PC-3 (cell line): ENCODE measurements around the gene AHCYL2. TPM values are rescaled to one million over a fixed set of nuclear protein-coding genes. Genes with fewer than 3 reads are reported as not detected.
"Not testable (repeated sequence)": the region's sequence is repeated elsewhere in the genome, so short reads cannot be mapped to it uniquely, and the experiment has no call there.

Experiments
- ATAC-seq: fragments of 200-7000 bp; cut with Tn5 transposase; 2 replicates; pipeline ENCODE4 v1.9.1; 2020; ENCODE audit warnings: mild to moderate bottlenecking, moderate library complexity
- BruUV-seq: library from RNA; stranded (reverse); fragments of 400-500 nt; replicated peaks from 2 replicates; lab custom pipeline; 2021; lab: Mats Ljungman, UMichigan
- CTCF ChIA-PET: fragments of 300-600 bp; sonication (Branson Sonifier 250); formaldehyde crosslinking; loops from one replicate; lab custom pipeline; 2022; ENCODE audit warnings: antibody characterized with exemption; lab: Charles Lee
- POLR2A ChIA-PET: fragments of 300-600 bp; sonication (Branson Sonifier 250); formaldehyde crosslinking; loops from one replicate; lab custom pipeline; 2022; ENCODE audit warnings: antibody characterized with exemption; ENCODE audit not compliant: unreplicated experiment; lab: Charles Lee
- DNase-seq: peaks from one replicate; pipeline ENCODE4 v3.0.0-alpha.2; 2015
- H2AFZ ChIP-seq: fragments of 300-600 bp; sonication (generic); 2 replicates; pipeline ENCODE4 v1.6.0; 2016; ENCODE audit warnings: antibody characterized with exemption, low read length
- H3F3A ChIP-seq: fragments of 300-600 bp; sonication (generic); one replicate; pipeline ENCODE4 v1.6.0; 2017; ENCODE audit warnings: antibody characterized with exemption, low read length, control low read depth, mild to moderate bottlenecking; ENCODE audit not compliant: unreplicated experiment
- H3K27ac ChIP-seq: fragments of 300-600 bp; sonication (generic); 2 replicates; pipeline ENCODE4 v1.5.1; 2016; ENCODE audit warnings: mild to moderate bottlenecking, low read length
- H3K27me3 ChIP-seq: fragments of 300-600 bp; sonication (generic); 2 replicates; pipeline ENCODE4 v1.6.1; 2016; ENCODE audit warnings: low read length, mixed read lengths
- H3K36me3 ChIP-seq: fragments of 300-600 bp; sonication (generic); 2 replicates; pipeline ENCODE4 v1.6.1; 2016; ENCODE audit warnings: low read depth, mixed run types, low read length, mixed read lengths
- H3K4me1 ChIP-seq: fragments of 300-600 bp; sonication (generic); 2 replicates; pipeline ENCODE4 v1.5.1; 2016; ENCODE audit warnings: low read length; ENCODE audit not compliant: insufficient read depth
- H3K4me2 ChIP-seq: fragments of 300-600 bp; sonication (generic); 2 replicates; pipeline ENCODE4 v1.6.0; 2016; ENCODE audit warnings: low read length
- H3K4me3 ChIP-seq: fragments of 300-600 bp; sonication (generic); 2 replicates; pipeline ENCODE4 v1.5.1; 2016; ENCODE audit warnings: mild to moderate bottlenecking, low read length, mixed read lengths
- H3K79me2 ChIP-seq: fragments of 300-600 bp; sonication (generic); 2 replicates; pipeline ENCODE4 v1.6.1; 2017; ENCODE audit warnings: low read length, mixed read lengths
- H3K9ac ChIP-seq: fragments of 300-600 bp; sonication (generic); 2 replicates; pipeline ENCODE4 v1.6.0; 2016; ENCODE audit warnings: mild to moderate bottlenecking, low read length
- H3K9me2 ChIP-seq: fragments of 300-600 bp; sonication (generic); replicated peaks from 2 replicates; pipeline ENCODE4 v1.6.1; 2016; ENCODE audit warnings: mixed run types, low read length, mixed read lengths
- H3K9me3 ChIP-seq: fragments of 300-600 bp; sonication (generic); 2 replicates; pipeline ENCODE4 v1.6.1; 2016; ENCODE audit warnings: low read length, mixed read lengths
- H4K20me1 ChIP-seq: fragments of 300-600 bp; sonication (generic); 2 replicates; pipeline ENCODE4 v1.6.1; 2016; ENCODE audit warnings: low read length, mixed read lengths
- EZH2 ChIP-seq: fragments of 300-600 bp; sonication (generic); IDR thresholded peaks from one replicate; pipeline ENCODE4 v1.6.1; 2017; ENCODE audit warnings: antibody characterized with exemption, mild to moderate bottlenecking, low read length; ENCODE audit not compliant: unreplicated experiment
- EZH2phosphoT487 ChIP-seq: fragments of 300-600 bp; sonication (generic); IDR thresholded peaks from 2 replicates; pipeline ENCODE4 v1.6.1; 2018; ENCODE audit warnings: mild to moderate bottlenecking, antibody characterized with exemption, low read length, borderline replicate concordance
- intact Hi-C: fragments of 100-400 bp; cut with micrococcal nuclease; formaldehyde crosslinking; loops from 2 replicates; pipeline ENCODE4 v1.9.0; 2023
- total RNA-seq: library from RNA; depleted of rRNA; stranded (reverse); fragments of >200 nt; gene quantifications from 2 replicates; pipeline ENCODE4 v1.2.3, GENCODE V29; 2014
- TF ChIP-seq, protein P1 (sequence below): fragments of 300-600 bp; sonication (generic); conservative IDR thresholded peaks from 2 replicates; pipeline ENCODE4 v1.5.1; 2017; ENCODE audit warnings: antibody characterized with exemption, low read depth, mild to moderate bottlenecking, low read length

AHCYL2 gene
- total RNA-seq, 1 experiment from 2014 or later = 9.2 TPM

DNA sequence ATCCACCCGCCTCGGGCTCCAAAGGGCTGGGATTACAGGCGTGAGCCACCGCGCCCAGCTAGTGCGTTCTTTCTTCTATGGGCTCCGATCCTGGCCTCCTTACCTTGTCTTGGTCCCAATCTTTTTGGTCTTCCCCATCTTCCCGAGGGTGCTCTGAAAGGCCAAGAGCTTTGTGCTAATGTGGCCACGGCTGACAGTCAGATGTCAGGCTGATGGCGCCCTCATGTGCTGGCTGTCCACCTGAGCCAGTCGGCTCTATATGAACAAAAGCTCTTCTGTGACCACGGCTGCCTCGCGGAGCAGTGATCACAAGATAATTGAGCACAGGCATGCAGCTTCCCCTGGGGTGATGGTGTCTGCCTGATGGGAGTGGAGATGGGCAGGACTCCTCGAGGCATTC is 11.0 kb upstream of the AHCYL2 start:
- H3K4me2 ChIP-seq = no peak overlapping the region
- TF ChIP-seq, protein P1, sequence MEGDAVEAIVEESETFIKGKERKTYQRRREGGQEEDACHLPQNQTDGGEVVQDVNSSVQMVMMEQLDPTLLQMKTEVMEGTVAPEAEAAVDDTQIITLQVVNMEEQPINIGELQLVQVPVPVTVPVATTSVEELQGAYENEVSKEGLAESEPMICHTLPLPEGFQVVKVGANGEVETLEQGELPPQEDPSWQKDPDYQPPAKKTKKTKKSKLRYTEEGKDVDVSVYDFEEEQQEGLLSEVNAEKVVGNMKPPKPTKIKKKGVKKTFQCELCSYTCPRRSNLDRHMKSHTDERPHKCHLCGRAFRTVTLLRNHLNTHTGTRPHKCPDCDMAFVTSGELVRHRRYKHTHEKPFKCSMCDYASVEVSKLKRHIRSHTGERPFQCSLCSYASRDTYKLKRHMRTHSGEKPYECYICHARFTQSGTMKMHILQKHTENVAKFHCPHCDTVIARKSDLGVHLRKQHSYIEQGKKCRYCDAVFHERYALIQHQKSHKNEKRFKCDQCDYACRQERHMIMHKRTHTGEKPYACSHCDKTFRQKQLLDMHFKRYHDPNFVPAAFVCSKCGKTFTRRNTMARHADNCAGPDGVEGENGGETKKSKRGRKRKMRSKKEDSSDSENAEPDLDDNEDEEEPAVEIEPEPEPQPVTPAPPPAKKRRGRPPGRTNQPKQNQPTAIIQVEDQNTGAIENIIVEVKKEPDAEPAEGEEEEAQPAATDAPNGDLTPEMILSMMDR = peak; percentile 27; the same call in 1 of the 2 replicates
- no peak for TF ChIP-seq EZH2
- TF ChIP-seq EZH2phosphoT487 = no peak
- no peak overlapping the region for H3K9ac ChIP-seq
- BruUV-seq = no TSS peak
- no peak overlapping the region for H3K27ac ChIP-seq
- ChIA-PET CTCF (interaction anchor here (1.3 kb wide), 1 partner anchor 50 kb away, joined by 13 read pairs; no protein-coding TSS in a partner anchor), POLR2A (no interaction called here)
- no peak overlapping the region for H3K4me3 ChIP-seq
- DNase-seq (peak; percentile 30), ATAC-seq (no peak)
- no peaks in the 10 kb centered on the region for H3K79me2 ChIP-seq
- no peaks in the 10 kb centered on the region for H3K36me3 ChIP-seq
- no peaks in the 10 kb centered on the region for H4K20me1 ChIP-seq
- H3K9me3 ChIP-seq = no peaks in the 10 kb centered on the region
- no peak overlapping the region for H2AFZ ChIP-seq
- no peaks in the 10 kb centered on the region for H3K27me3 ChIP-seq
- H3F3A ChIP-seq = no peaks in the 10 kb centered on the region
- H3K4me1 ChIP-seq = peaks cover 5% of the 10 kb centered on the region; the same call in 1 of the 2 replicates
- intact Hi-C loops = no loop called here
- H3K9me2 ChIP-seq = no peaks in the 10 kb centered on the region

DNA sequence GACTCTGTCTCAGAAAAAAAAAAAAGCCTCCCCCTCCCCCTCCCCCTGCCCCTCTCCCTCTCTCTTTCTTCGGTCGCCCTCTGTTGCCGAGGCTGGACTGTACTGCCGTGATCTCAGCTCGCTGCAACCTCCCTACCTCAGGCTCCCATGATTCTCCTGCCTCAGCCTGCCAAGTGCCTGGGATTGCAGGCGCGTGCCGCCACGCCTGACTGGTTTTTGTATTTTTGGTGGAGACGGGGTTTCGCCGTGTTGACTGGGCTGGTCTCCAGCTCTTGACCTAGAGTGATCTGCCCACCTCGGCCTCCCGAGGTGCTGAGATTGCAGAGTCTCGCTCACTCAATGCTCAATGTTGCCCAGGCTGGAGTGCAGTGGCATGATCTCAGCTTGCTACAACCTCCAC is 9.1 kb upstream of the AHCYL2 start:
- H3K4me3 ChIP-seq, H3K27me3 ChIP-seq, H3F3A ChIP-seq, H3K4me1 ChIP-seq, H3K79me2 ChIP-seq, H3K27ac ChIP-seq, H3K4me2 ChIP-seq, CTCF ChIA-PET, H3K36me3 ChIP-seq, DNase-seq, ATAC-seq, H2AFZ ChIP-seq, H3K9me3 ChIP-seq, H3K9me2 ChIP-seq, BruUV-seq, H4K20me1 ChIP-seq, H3K9ac ChIP-seq, POLR2A ChIA-PET: not testable (repeated sequence)
- intact Hi-C loops = loop anchor here (5.0 kb wide), 1 partner anchor 422 kb away; no protein-coding TSS in a partner anchor

DNA sequence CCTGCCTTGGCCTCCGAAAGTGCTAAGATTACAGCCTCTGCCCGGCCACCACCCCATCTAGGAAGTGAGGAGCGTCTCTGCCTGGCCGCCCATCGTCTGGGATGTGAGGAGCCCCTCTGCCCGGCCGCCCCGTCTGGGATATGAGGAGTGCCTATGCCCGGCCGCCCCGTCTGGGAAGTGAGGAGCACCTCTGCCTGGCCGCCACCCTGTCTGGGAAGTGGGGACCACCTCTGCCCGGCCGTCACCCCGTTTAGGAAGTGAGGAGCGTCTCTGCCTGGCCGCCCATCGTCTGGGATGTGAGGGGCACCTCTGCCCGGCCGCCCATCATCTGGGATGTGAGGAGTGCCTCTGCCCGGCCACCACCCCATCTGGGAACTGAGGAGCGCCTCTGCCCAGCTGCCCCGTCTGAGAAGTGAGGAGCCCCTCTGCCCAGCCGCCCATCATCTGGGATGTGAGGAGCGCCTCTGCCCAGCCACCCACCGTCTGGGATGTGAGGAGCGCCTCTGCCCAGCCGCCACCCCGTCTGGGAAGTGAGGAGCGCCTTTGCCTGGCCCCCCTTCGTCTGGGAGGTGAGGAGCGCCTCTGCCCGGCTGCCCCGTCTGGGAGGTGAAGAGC is 8.6 kb upstream of the AHCYL2 start:
- H3K79me2 ChIP-seq, H3K9me3 ChIP-seq, H2AFZ ChIP-seq, H4K20me1 ChIP-seq, H3K27me3 ChIP-seq, H3F3A ChIP-seq, H3K4me3 ChIP-seq, H3K4me1 ChIP-seq, CTCF ChIA-PET, H3K9me2 ChIP-seq, POLR2A ChIA-PET, DNase-seq, H3K27ac ChIP-seq, H3K9ac ChIP-seq, ATAC-seq, H3K36me3 ChIP-seq, BruUV-seq, H3K4me2 ChIP-seq: not testable (repeated sequence)
- intact Hi-C loops = loop anchor here (5.0 kb wide), 1 partner anchor 421 kb away; no protein-coding TSS in a partner anchor

DNA sequence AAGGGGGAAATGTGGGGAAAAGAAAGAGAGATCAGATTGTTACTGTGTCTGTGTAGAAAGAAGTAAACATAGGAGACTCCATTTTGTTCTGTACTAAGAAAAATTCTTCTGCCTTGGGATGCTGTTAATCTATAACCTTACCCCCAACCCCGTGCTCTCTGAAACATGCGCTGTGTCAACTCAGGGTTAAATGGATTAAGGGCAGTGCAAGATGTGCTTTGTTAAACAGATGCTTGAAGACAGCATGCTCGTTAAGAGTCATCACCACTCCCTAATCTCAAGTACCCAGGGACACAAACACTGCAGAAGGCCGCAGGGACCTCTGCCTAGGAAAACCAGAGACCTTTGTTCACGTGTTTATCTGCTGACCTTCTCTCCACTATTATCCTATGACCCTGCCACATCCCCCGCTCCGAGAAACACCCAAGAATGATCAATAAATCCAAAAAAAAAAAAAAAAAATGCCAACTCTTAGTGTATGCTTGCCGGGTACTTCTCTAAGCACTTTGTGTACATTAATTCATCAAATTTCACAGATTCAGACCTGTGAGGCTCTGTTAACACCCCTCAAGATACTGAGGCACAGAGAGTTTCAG is 7.9 kb upstream of the AHCYL2 start:
- H3K79me2 ChIP-seq, H3K9me2 ChIP-seq, DNase-seq, H3K4me3 ChIP-seq, H3K9me3 ChIP-seq, H3K4me2 ChIP-seq, H3K9ac ChIP-seq, H4K20me1 ChIP-seq, ATAC-seq, H3F3A ChIP-seq, POLR2A ChIA-PET, H3K4me1 ChIP-seq, H3K36me3 ChIP-seq, H2AFZ ChIP-seq, H3K27me3 ChIP-seq, BruUV-seq, H3K27ac ChIP-seq: not testable (repeated sequence)
- intact Hi-C loops = loop anchor here (5.0 kb wide), 1 partner anchor 420 kb away; no protein-coding TSS in a partner anchor
- CTCF ChIA-PET = interaction anchor here (0.7 to 2.4 kb wide), 3 partner anchors 27 to 126 kb away, joined by 3 to 16 read pairs (median 4); no protein-coding TSS in a partner anchor
